Glutamatergic neuron (in vitro differentiated cells): Measurements from ENCODE around the gene MAPT. TPM values are rescaled to one million over a fixed set of nuclear protein-coding genes. Genes with fewer than 3 reads are reported as not detected.

Experiments
- DNase-seq: peaks from one replicate; pipeline ENCODE4 v3.0.0; 2022
- H3K27ac Mint-ChIP-seq: one replicate; pipeline ENCODE4 v1.8.0; 2020; ENCODE audit warnings: mild to moderate bottlenecking, mixed read lengths, inconsistent platforms; ENCODE audit not compliant: unreplicated experiment
- H3K27me3 Mint-ChIP-seq: one replicate; pipeline ENCODE4 v1.8.0; 2020; ENCODE audit warnings: mild to moderate bottlenecking, moderate library complexity, mixed read lengths, inconsistent platforms; ENCODE audit not compliant: unreplicated experiment
- H3K36me3 Mint-ChIP-seq: one replicate; pipeline ENCODE4 v1.8.0; 2020; ENCODE audit warnings: mild to moderate bottlenecking, mixed read lengths, inconsistent platforms; ENCODE audit not compliant: unreplicated experiment
- H3K4me1 Mint-ChIP-seq: one replicate; pipeline ENCODE4 v1.8.0; 2020; ENCODE audit warnings: mild to moderate bottlenecking, low read depth, mixed read lengths, inconsistent platforms; ENCODE audit not compliant: unreplicated experiment
- H3K4me3 Mint-ChIP-seq: one replicate; pipeline ENCODE4 v1.8.0; 2020; ENCODE audit warnings: mild to moderate bottlenecking, mixed read lengths, inconsistent platforms; ENCODE audit not compliant: unreplicated experiment
- H3K9me3 Mint-ChIP-seq: one replicate; pipeline ENCODE4 v1.8.0; 2020; ENCODE audit warnings: mild to moderate bottlenecking, moderate library complexity, mixed read lengths, inconsistent platforms; ENCODE audit not compliant: unreplicated experiment
- CTCF ChIP-seq: fragments of 200-600 bp; sonication (generic); IDR thresholded peaks from one replicate; pipeline ENCODE4 v1.5.0; 2021; ENCODE audit not compliant: partially characterized antibody, unreplicated experiment
- total RNA-seq: library from RNA; stranded (reverse); fragmentation: NEBNext Ultra II Directional; extraction: Animal tissue kit (Norgen Biotek cat#: 25700); gene quantifications from one replicate; pipeline ENCODE4 v1.2.1, GENCODE V29; 2021; ENCODE audit not compliant: unreplicated experiment

The MAPT gene
- total RNA-seq, 1 donor from 2014 or later = 123 TPM

GRCh38 chr17:45989759-45990158, 95.4 kb downstream of the MAPT start:
- DNase-seq = no peak
- Mint-ChIP-seq H3K9me3 (peaks cover 5% of the 10 kb centered on the region), H3K27ac (no peak overlapping the region), H3K4me1 (peaks cover 8% of the 10 kb centered on the region), H3K4me3 (no peak overlapping the region), H3K36me3 (peaks cover 21% of the 10 kb centered on the region), H3K27me3 (peaks cover 4% of the 10 kb centered on the region)
- no peak for TF ChIP-seq CTCF

- DNase-seq = no peak
- peaks cover 6% of the 10 kb centered on the region for H3K27me3 Mint-ChIP-seq
- no peak overlapping the region for H3K27ac Mint-ChIP-seq
- H3K9me3 Mint-ChIP-seq = peaks cover 2% of the 10 kb centered on the region
- H3K4me3 Mint-ChIP-seq = no peak overlapping the region
- no peak for TF ChIP-seq CTCF
- peaks cover 17% of the 10 kb centered on the region for H3K36me3 Mint-ChIP-seq
- peaks cover 8% of the 10 kb centered on the region for H3K4me1 Mint-ChIP-seq
These were observed 96.5 kb downstream of the MAPT start for GRCh38 chr17:45990886-45991285.

- no peak for TF ChIP-seq CTCF
- H3K36me3 Mint-ChIP-seq = peaks cover 15% of the 10 kb centered on the region
- DNase-seq = no peak
- H3K9me3 Mint-ChIP-seq = no peaks in the 10 kb centered on the region
- H3K4me1 Mint-ChIP-seq = peaks cover 8% of the 10 kb centered on the region
- H3K27me3 Mint-ChIP-seq = peaks cover 6% of the 10 kb centered on the region
- H3K27ac Mint-ChIP-seq = no peak overlapping the region
- no peak overlapping the region for H3K4me3 Mint-ChIP-seq
These were observed 97.0 kb downstream of the MAPT start for GRCh38 chr17:45991341-45991740.

GRCh38 chr17:45992175-45992574, 97.8 kb downstream of the MAPT start:
- peaks cover 4% of the 10 kb centered on the region for H3K27me3 Mint-ChIP-seq
- H3K9me3 Mint-ChIP-seq = no peaks in the 10 kb centered on the region
- peaks cover 5% of the 10 kb centered on the region for H3K4me1 Mint-ChIP-seq
- no peak overlapping the region for H3K4me3 Mint-ChIP-seq
- no peak for TF ChIP-seq CTCF
- DNase-seq = no peak
- peaks cover 15% of the 10 kb centered on the region for H3K36me3 Mint-ChIP-seq
- H3K27ac Mint-ChIP-seq = no peak overlapping the region

GRCh38 chr17:45992904-45993303, 98.5 kb downstream of the MAPT start:
- Mint-ChIP-seq H3K27ac (no peak overlapping the region), H3K9me3 (no peaks in the 10 kb centered on the region), H3K36me3 (peaks cover 15% of the 10 kb centered on the region), H3K4me3 (no peak overlapping the region), H3K4me1 (no peaks in the 10 kb centered on the region), H3K27me3 (peaks cover 4% of the 10 kb centered on the region)
- no peak for TF ChIP-seq CTCF
- no peak for DNase-seq
